Right ventricle myocardium inferior (tissue), 1 donor: ENCODE data around the gene PTH1R. TPM values are rescaled to one million over a fixed set of nuclear protein-coding genes. Genes with fewer than 3 reads are reported as not detected.
A peak's percentile ranks its signal among the peaks of the same experiment; 100 is the strongest.

Experiments
- ATAC-seq: fragments of 200-7000 bp; cut with Tn5 transposase; one replicate; pipeline ENCODE4 v1.9.1; 2020; ENCODE audit warnings: mild to moderate bottlenecking, moderate library complexity
- DNase-seq: peaks from one replicate; pipeline ENCODE4 v3.0.0; 2021; ENCODE audit errors: missing footprints
- intact Hi-C: fragments of 100-400 bp; cut with DNase I; formaldehyde crosslinking; loops from one replicate; pipeline ENCODE4 v1.11.0; 2022
- total RNA-seq: library from RNA; stranded (reverse); fragmentation: NEBNext Ultra II Directional; extraction: Animal tissue kit (Norgen Biotek cat#: 25700); gene quantifications from one replicate; pipeline ENCODE4 v1.2.1, GENCODE V29; 2021
- donor health status: DM: no; HTN: yes; CAD: no; lungs with severe emphysema.

The PTH1R gene
- total RNA-seq, 1 donor from 2014 or later, result 12.7 TPM

DNA sequence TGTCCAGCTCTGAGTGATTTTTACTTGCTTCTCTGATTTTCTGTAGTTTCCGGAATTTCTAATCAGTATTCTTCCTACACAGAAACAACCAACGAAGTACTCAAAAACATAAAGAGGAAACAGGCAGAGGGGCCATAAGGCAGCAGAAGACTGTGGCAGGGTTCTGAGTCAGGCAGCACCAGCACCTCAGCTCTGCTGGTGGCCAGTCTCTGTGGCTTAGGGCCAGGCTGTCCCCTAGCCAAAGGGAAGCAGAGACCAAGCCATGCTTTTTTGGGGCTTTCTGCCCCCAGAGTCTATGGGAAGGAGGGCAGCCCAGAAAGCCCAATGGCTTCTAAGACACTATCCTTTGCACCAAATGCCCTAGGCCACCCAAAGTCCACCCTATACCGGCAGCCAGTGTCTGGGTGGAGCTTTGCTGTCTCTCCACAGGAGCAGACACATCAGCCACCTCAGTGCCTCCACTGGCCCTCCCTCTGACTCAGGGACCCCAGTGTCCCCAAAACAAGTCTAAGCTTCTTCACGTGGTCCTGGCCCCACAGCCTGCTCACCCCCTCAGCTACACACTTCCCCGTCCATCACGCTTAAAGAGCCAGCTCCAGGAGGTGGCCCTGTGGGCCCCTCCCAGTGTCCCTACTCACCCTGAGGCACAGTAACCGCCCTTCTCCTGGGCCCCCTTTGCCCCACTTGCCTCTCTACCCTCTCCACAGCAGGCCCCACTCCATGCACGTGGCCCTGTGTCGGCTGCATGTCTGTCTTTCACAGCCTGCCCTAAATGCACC, 52.8 kb downstream of the PTH1R start:
- DNase-seq, result no peak
- intact Hi-C loops, result no loop called here
- no peak for ATAC-seq

DNA sequence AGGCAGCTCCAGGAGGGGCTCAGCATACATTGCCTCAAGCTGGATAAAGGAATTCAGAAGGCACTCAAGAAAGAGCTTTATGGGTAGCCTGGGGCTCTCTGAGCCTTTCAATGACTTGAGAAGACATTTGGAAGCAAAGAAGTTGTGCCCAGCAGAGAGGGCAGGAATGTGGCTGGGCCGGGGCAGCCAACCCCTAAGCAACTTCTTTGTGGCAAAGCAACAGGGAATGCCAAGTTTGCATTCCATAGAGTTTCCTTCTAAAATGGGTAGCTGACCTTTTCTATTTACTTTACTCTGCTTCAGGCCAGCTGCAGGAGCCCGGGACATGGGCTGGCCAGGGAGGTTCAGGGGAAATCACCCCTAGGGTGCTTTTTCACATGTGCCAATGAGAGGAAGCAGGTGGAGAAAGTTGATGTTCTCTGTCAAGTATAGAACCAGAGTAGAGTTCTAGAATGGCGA, 53.5 kb downstream of the PTH1R start:
- ATAC-seq (no peak), DNase-seq (no peak)
- intact Hi-C loops, result no loop called here

DNA sequence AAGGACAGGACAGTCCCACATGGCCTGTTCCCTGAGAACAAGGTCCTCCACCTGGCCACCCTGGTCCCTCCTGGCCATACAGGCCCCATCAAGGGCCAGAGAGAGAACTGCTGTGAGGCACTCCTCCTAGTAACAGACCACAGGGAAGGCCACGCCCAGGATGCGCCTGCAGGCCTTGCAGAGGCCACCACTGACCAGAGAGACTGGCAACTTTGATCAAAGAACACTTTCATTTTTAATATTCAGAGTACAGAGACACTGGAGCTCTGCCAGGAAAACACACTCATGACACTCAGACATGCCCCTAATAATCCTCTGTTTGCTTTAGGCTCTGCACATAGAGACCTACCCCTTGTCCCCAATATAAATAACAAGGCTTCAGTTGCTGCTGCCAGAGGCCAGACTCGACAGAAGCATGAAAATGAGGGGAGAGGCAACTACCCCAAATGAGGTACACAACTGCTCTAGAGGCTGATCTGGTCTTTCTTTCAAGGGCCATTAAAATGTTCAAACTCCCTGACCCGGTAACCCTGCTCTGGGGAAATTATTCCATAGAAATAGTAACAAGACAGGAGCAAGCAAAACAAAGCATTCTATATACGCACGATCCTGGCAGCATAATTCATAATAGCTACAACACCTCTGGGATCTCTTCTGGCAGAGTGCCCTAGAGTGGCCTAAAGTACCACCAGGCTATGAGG, 54.3 kb downstream of the PTH1R start:
- intact Hi-C loops, result no loop called here
- ATAC-seq (no peak), DNase-seq (peak; percentile 91)

DNA sequence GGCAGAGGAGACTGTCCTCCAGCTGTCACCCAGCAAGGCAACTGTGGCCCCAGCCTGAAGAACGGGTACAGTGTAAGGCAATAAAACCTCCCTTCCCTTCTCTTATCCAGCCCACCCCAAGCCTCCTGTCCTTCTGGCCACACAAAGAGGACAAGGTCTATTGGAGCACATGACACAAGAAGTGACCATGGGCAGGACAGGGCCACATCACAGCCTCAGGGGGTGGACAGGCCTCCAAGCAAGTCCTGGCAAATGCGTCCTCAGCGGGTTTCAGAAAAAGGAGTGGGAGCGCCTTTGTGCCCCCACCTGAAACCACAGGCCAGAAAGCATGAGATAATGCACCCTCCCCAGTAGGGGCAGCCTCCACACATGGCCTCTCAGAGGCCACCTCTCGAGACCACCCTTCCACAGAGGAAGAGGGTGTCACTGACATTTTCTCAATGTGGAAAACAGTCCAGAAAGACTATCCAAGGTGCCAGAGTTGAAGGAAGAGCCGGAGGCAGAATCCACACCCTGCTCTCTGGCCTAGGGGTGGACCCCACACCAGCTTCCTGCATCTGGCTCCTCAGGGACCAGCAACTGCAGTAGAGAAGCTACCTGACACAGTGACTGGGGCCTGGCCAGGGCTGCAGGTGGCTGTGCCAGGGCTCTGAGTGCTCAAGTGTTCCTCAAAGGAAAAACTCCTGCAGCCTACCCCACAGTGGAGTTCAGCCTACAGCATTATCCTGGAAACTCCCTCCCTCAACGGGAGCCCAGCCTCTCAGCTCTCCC, 55.1 kb downstream of the PTH1R start:
- ATAC-seq (no peak), DNase-seq (no peak)
- intact Hi-C loops, result no loop called here

DNA sequence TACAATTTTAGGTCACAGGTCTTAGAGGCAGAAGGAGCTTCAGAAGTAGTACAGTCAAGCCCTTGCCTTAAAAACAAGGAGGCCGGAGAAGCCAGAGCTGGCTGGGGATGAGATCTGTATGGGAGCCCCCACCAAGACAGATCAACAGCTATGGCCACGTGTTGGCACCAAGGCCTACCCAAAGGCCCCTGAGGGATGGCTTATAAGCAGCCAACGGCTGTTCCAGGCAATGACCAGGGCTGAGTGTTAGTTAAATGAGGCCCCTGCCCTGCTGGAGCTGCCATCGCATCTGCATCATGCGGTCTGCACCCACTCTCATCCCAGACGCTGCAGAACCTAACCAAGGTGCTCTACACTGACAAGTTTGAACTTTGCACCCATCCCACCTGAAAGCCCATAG, 55.7 kb downstream of the PTH1R start:
- ATAC-seq, result no peak
- intact Hi-C loops, result no loop called here
- no peak for DNase-seq

DNA sequence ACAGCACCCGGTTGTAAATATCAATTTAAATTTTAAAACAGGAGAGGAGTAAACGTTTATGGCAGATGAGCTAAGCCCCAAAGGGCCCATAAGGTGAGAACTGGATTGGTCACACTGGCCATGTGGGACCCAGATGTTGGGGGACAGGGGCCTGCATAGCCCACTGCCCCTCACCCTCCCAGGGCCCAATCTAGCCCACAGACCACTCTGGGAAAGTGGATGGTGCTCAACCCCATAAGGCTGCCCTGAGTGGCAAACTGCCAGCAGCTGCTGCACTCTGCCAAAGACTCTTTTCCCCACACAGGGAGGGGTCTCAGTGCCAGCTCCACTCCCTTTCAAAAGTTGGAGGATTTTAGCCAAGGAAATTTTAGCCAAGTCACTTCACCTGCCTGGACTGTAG, 56.6 kb downstream of the PTH1R start:
- ATAC-seq, result no peak
- intact Hi-C loops, result loop anchor here (2.0 kb wide), 1 partner anchor 43 kb away; the partner anchor contains the start of gene CCDC12
- DNase-seq, result no peak

DNA sequence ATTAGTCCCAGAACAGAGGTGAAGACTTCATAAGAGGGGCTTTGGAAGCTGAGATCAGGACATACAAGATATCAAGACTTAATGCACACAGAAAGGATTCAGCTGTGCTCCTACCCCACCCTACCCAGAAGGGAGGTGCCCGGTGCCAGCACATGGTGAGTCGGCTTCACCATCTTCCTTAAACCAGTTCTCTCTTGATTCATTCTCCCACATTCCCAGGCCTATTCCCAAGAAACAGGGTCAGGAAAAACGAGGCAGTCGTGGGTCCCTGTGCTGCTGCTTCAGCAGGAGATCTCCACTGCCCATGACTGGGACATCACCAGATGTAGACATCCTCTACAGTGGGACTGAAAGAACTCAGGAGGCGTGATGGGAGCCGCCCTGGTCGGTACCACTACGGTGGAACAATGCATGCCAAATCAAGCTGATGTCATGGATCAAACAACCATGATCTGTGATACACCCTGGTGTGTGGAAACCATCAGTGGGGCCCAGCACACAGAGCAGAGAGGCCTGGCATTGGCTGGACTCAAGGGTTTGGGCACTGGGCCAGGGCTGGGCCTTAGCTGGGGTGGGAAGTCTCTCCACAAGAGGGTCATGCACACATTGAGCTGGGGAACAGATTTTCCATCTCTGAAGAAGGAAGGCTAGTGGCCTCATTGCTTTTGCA, 57.1 kb downstream of the PTH1R start:
- DNase-seq (no peak), ATAC-seq (peak; percentile 29)
- intact Hi-C loops, result loop anchor here (2.0 kb wide), 1 partner anchor 42 kb away; the partner anchor contains the start of gene CCDC12

DNA sequence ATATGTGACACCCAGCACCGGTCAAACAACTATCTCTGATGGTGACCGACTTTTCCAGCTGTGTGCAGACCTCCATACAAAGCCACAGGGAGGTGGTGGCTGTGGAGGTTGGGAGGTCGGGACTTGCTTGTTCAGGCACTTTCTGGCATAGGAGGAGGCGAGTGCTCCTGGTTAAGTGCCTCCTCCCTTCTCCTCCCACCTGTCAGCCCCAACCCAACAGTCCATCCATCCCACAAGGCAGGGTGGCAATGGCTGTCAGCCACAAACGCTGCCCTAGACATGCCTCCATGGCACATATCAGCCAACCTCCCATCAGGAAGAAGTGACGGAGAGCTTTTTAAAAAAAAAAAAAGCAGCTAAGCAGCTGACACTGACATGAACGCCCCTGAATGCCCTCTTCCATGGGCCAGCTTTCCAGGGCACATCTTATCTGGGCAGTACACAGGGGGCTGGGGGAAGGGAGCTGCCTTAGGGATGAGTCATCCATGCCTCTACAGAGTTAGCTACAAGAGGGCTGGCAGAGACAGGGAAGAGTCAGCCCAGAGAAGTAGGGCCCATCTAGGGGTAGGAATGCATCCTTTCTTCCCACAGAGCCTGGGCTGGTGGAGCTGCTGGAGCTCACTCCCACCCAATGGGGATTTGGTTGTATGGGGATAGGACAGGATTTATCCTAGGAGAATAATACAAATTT, 57.8 kb downstream of the PTH1R start:
- ATAC-seq (peak; percentile 94), DNase-seq (peak; percentile 81)
- intact Hi-C loops, result loop anchor here (2.0 kb wide), 1 partner anchor 41 kb away; the partner anchor contains the start of gene CCDC12

DNA sequence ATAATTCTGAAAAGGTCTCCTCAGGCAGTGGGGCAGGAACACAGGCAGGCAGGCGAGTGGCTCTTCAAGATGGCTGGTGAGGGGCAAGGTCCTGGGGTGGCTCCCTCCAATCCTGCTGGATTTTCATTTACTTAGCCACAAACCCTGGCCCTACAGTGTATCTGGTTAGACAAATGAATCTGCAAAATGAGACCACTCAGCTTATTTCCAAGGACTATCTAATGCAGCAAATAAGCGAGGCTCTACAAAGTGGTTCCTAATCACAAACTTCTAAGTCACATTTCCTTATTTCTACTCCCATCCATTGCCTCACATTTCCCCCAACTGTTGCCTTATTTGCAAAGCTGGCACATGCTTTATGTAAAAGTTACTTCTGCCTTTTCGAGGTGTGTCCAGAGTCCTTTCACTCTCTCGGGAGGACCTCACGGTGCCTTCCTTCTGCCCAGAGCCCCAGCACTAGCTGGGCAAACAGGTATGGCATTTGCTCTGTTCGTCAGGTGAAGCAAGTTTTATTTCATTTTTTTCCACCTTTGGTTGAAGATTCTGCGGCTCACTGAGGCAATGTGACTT, 58.6 kb downstream of the PTH1R start:
- DNase-seq (no peak), ATAC-seq (no peak)
- intact Hi-C loops, result loop anchor here (2.0 kb wide), 1 partner anchor 41 kb away; the partner anchor contains the start of gene CCDC12

DNA sequence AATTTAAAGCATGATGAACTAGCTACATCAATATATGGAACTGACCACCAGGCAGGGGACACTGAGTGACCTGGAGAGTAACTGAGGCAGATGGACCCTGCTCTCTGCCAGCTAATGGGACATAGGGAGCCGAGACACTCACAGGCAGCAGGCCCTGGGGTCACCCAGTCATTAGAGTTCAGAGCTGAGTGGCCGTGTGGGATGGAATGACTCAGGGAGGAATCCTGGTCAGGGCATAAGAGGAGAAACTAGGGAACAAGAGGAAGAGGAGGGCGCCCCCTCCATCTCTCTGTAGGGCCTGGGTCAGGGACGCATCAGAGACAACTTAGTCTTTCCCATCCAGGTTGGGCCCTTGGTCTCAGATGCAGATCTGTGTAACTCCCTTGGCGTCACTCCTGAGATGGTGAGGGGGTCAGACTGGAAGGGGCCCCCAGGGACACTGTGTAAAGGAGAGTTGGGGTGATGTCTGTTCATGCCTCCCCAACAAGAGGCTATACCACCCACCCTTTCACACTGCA, 59.3 kb downstream of the PTH1R start:
- ATAC-seq, result no peak
- DNase-seq, result no peak
- intact Hi-C loops, result no loop called here

DNA sequence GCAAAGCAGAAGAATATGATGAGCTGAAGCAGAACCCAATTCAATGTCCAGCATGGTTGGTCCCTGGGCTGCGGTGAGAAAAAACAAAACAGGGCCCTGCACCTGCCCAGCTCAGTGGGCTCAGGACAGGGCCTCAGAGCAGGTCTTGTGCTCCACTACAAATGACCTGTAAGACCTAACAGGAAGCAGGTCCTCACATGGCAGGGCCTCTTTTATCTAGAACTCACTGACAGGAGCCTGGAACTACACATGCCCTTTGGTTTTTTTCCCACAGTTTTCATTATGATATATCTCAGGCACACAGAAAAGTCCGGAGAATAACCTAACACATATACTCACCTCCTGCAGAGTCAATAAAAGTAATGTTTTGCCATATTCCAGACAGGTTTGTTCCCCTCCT, 60.6 kb downstream of the PTH1R start:
- intact Hi-C loops, result no loop called here
- ATAC-seq (no peak), DNase-seq (no peak)

DNA sequence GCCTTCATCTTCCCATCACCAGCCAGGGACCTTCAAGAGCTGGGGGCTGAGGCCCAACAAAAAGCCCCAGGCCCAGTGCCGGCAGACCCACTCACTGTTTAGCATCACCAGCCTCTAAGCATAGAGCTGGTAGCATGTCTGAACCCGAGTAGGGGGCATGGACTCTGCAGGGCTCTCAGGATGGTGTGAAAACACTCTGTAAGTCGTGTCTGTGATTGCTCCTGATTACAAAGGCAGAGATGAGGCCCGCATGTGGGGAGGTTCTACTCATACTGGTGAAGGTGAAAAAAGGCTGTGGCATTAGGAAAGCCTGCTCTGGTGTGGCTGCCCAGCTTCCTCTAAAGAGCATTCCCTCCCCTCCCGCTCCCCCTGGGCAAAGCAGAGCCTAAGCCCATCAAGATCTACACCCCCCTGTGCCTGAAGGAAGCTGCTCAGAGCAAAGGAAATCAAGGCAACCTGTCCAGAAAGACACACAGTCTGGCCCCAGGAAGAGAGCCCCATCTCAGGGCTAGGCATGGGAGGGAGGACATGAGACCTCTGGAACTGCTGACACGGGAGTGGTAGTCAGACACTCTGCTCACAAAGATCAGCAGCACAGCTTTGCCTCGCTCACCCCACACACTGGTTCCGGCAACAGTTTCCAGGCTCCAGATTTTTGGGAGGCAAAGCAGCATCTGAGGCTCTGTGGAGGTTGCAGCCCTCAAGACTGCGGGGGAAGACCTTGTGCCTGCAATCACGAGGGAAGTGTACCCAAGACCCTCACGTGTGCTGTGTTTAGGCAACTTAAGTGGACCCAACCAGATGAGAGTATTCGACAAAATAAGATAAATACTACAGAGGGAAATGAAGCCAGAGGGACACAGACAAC, 62.3 kb downstream of the PTH1R start:
- intact Hi-C loops, result no loop called here
- ATAC-seq (no peak), DNase-seq (no peak)

DNA sequence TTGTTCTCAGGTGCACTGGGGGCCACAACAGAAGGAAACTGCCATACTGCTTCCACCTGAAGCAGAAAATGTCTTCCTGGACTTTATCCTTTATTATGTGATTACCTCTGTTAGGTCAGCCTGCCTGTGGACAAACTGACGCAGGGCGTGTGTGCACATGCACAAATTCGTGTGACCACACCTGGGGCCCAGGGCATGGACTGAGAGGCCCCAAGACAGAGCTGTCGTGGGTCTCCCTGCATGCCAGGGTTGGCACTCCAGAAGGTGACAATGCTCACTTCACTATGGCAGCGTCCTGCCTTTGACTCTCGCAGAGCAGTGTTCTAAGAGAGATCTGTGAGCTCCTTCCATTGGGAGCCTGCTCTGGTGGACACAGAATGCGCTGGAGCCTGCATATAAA, 64.6 kb downstream of the PTH1R start:
- ATAC-seq (no peak), DNase-seq (no peak)
- intact Hi-C loops, result no loop called here

DNA sequence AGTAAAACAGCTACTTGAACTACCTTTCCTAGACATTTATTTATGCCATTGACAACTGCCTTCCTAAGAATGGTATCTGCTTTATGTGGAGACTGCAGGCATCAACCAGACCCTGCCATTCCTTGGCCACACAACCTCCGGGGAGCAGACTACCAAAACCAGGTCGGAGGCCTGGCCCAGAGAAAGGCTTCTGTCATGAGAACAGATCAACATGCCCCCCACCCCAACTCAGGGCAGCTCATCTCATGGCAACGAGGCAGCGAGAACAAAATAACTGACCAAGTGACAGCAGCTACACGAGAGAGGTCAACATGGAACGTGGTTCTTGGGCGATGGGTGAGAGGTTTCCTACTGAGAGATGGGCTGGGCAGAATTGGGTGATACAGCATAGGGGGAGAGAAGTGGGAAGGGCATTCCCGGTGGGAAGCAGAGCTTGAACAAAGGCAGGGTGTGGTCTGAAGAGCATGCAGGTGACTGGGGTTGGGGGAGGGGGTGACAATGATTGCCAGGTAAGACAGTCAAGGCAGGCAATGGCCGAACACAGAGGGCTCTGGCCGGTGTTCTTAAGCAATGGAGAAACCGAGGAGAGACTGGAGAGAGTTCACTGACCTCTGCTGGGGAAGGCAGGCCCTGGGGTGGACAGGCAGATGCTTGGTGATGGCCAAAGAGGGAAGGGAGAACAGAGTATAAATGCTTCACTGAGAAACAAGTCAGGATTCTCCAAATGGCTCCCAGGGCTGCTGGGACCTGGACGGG, 65.1 kb downstream of the PTH1R start:
- intact Hi-C loops, result no loop called here
- no peak for ATAC-seq
- DNase-seq, result no peak

DNA sequence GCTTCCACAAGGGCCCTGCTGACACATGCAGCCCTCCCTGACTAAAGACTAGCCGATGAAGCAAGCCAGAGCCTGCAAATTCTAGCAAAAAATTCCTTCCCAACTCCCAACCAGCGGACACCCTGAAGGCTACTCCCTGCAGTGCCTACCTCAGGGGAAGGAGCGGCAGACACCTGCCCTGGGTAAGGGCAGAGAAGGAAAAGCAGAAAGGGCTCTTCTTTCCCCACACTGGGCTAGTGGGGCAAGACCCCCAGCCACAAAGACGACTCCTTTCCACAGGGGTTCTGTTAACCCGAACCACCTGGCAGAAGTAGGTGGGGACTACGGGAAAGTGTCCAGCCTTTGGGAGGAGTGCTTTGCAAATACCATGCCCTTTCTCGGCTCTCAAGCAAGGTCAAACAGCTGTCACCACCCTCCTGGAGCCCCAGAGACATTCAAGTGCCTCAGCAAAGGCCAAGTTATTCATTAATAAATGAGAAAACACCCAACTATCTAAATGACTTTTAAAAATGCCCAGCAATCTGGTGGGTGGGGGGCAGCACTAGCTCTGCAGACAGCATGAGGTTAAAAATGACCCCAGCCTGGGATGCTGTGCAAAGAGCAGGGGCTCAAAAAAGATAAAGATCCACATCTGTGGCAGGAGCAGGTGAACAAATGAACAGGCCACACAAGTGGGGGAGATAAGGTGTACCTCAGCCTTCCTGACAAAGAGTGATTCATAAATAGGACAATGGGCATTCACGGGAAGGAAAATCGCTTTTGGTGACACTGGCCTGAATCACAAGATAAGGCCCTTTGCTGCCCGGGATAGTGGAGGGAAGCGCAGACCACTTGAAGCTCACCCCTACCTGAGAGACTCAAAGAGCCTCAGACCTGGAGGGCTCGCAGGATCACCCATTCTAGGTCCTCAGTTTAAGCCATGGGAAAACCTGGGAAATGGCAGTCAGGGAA, 66.0 kb downstream of the PTH1R start:
- no peak for DNase-seq
- intact Hi-C loops, result no loop called here
- ATAC-seq, result peak; percentile 40
